ENCODE results near the gene FBLIM1.
"Not testable (repeated sequence)": the region's sequence is repeated elsewhere in the genome, so short reads cannot be mapped to it uniquely, and the experiment has no call there.

Gene FBLIM1

GRCh38 chr1:15803380-15803779, 44.8 kb downstream of the FBLIM1 start:
- no peaks in the 10 kb centered on the region for H3K9me3 ChIP-seq (ENCODE audit: severe bottlenecking)
- no peaks in the 10 kb centered on the region for H3K36me3 ChIP-seq
- DNase-seq: peak; percentile 43
- TF ChIP-seq CTCF (IDR thresholded peaks at IDR 0.05; ENCODE audit: low read depth, low read length): peak; percentile 48
- H3K27ac ChIP-seq: no peak overlapping the region
- H3K27me3 ChIP-seq (ENCODE audit: insufficient read depth, low read depth, severe bottlenecking): no peaks in the 10 kb centered on the region
- no peak overlapping the region for H3K4me3 ChIP-seq (ENCODE audit: low read depth, low read length)

- TF ChIP-seq CTCF (IDR thresholded peaks at IDR 0.05; ENCODE audit: low read depth, low read length): no peak
- Histone ChIP-seq H3K27ac (no peak overlapping the region), H3K4me3 (ENCODE audit: low read depth, low read length) (no peak overlapping the region), H3K36me3 (no peaks in the 10 kb centered on the region), H3K9me3 (ENCODE audit: severe bottlenecking) (no peaks in the 10 kb centered on the region), H3K27me3 (ENCODE audit: insufficient read depth, low read depth, severe bottlenecking) (no peaks in the 10 kb centered on the region)
- DNase-seq: no peak
Measured at GRCh38 chr1:15804060-15804459, 45.5 kb downstream of the FBLIM1 start.

- no peak overlapping the region for H3K4me3 ChIP-seq (ENCODE audit: low read depth, low read length)
- no peaks in the 10 kb centered on the region for H3K36me3 ChIP-seq
- no peak for DNase-seq
- no peak for TF ChIP-seq CTCF (IDR thresholded peaks at IDR 0.05; ENCODE audit: low read depth, low read length)
- H3K27me3 ChIP-seq (ENCODE audit: insufficient read depth, low read depth, severe bottlenecking): no peaks in the 10 kb centered on the region
- no peak overlapping the region for H3K27ac ChIP-seq
- H3K9me3 ChIP-seq (ENCODE audit: severe bottlenecking): no peaks in the 10 kb centered on the region
Measured at GRCh38 chr1:15807121-15807520, 48.5 kb downstream of the FBLIM1 start.

- not testable (repeated sequence) for H3K4me3 ChIP-seq (ENCODE audit: low read depth, low read length); H3K36me3 ChIP-seq; H3K9me3 ChIP-seq (ENCODE audit: severe bottlenecking); H3K27me3 ChIP-seq (ENCODE audit: insufficient read depth, low read depth, severe bottlenecking); DNase-seq; H3K27ac ChIP-seq
Measured at GRCh38 chr1:15807549-15807948, 49.0 kb downstream of the FBLIM1 start, which contains the start of gene UQCRHL. TSS of gene UQCRHL (minus strand) at chr1:15807649. CDS start at chr1:15807649, 0 bp downstream.

- no peak for TF ChIP-seq CTCF (IDR thresholded peaks at IDR 0.05; ENCODE audit: low read depth, low read length)
- Histone ChIP-seq H3K4me3 (ENCODE audit: low read depth, low read length) (no peak overlapping the region), H3K27me3 (ENCODE audit: insufficient read depth, low read depth, severe bottlenecking) (no peaks in the 10 kb centered on the region), H3K27ac (no peak overlapping the region), H3K9me3 (ENCODE audit: severe bottlenecking) (no peaks in the 10 kb centered on the region), H3K36me3 (no peaks in the 10 kb centered on the region)
- DNase-seq: no peak
Measured at GRCh38 chr1:15808955-15809354, 50.4 kb downstream of the FBLIM1 start.

GRCh38 chr1:15810073-15810472, 51.5 kb downstream of the FBLIM1 start:
- no peak for TF ChIP-seq CTCF (IDR thresholded peaks at IDR 0.05; ENCODE audit: low read depth, low read length)
- H3K4me3 ChIP-seq (ENCODE audit: low read depth, low read length): no peak overlapping the region
- no peaks in the 10 kb centered on the region for H3K36me3 ChIP-seq
- no peak overlapping the region for H3K27ac ChIP-seq
- no peaks in the 10 kb centered on the region for H3K27me3 ChIP-seq (ENCODE audit: insufficient read depth, low read depth, severe bottlenecking)
- no peaks in the 10 kb centered on the region for H3K9me3 ChIP-seq (ENCODE audit: severe bottlenecking)
- no peak for DNase-seq

Measured in WERI-Rb-1 (cell line).